Panc1 (cell line): ENCODE results near the gene TRAF2. TPM values are rescaled to one million over a fixed set of nuclear protein-coding genes. Genes with fewer than 3 reads are reported as not detected.

Experiments
- ATAC-seq: fragments of 200-7000 bp; cut with Tn5 transposase; 2 replicates; pipeline ENCODE4 v1.9.1; 2020; ENCODE audit warnings: mild to moderate bottlenecking, moderate library complexity
- BruUV-seq: library from RNA; stranded (reverse); fragments of 400-500 nt; replicated peaks from 2 replicates; lab custom pipeline; 2021; lab: Mats Ljungman, UMichigan
- CTCF ChIA-PET: fragments of 300-600 bp; sonication (Branson Sonifier 250); formaldehyde crosslinking; loops from one replicate; lab custom pipeline; 2022; ENCODE audit warnings: antibody characterized with exemption; lab: Charles Lee
- POLR2A ChIA-PET: fragments of 300-600 bp; sonication (Branson Sonifier 250); formaldehyde crosslinking; loops from one replicate; lab custom pipeline; 2022; ENCODE audit warnings: antibody characterized with exemption; lab: Charles Lee
- DNase-seq: peaks from one replicate; pipeline ENCODE4 v3.0.0-alpha.2; 2010; ENCODE audit warnings: low read depth, low spot score
- H3K27ac ChIP-seq: 2 replicates; pipeline ENCODE4 v1.5.1; 2011; ENCODE audit warnings: mild to moderate bottlenecking, low read length, inconsistent platforms
- H3K27me3 ChIP-seq: fragments of 200-500 bp; sonication (Bioruptor generic); 2 replicates; pipeline ENCODE4 v1.6.0; 2014; ENCODE audit warnings: low read length, inconsistent platforms; ENCODE audit not compliant: control insufficient read depth, insufficient read depth
- H3K36me3 ChIP-seq: fragments of 200-500 bp; sonication (Bioruptor generic); 2 replicates; pipeline ENCODE4 v1.5.1; 2014; ENCODE audit warnings: inconsistent platforms, mild to moderate bottlenecking, low read length, moderate library complexity; ENCODE audit not compliant: control insufficient read depth, insufficient read depth
- H3K4me1 ChIP-seq: 2 replicates; pipeline ENCODE4 v1.5.1; 2011; ENCODE audit warnings: inconsistent platforms, mild to moderate bottlenecking, low read length, moderate library complexity; ENCODE audit not compliant: control insufficient read depth, insufficient read depth
- H3K4me3 ChIP-seq, 2 experiments: 2 replicates each; pipeline ENCODE4 v1.5.1; 2011 to 2012; ENCODE audit warnings: low read depth in 2 of 2, low read length in 2 of 2, mild to moderate bottlenecking in 2 of 2, inconsistent platforms in 1 of 2, moderate library complexity in 1 of 2
- H3K9me3 ChIP-seq: fragments of 200-500 bp; sonication (Bioruptor generic); 2 replicates; pipeline ENCODE4 v1.5.1; 2014; ENCODE audit warnings: low read depth, mild to moderate bottlenecking, inconsistent platforms, low read length, moderate library complexity; ENCODE audit not compliant: control insufficient read depth, insufficient read depth
- CTCF ChIP-seq: fragments of 450-650 bp; IDR thresholded peaks from 2 replicates; pipeline ENCODE4 v1.5.1; 2017; ENCODE audit warnings: mild to moderate bottlenecking
- POLR2AphosphoS5 ChIP-seq: IDR thresholded peaks from 2 replicates; pipeline ENCODE4 v1.6.1; 2012; ENCODE audit warnings: mild to moderate bottlenecking, low read depth, low read length, moderate library complexity
- REST ChIP-seq, 2 experiments: IDR thresholded peaks; 2 replicates each; pipeline ENCODE4 v1.6.1; 2011 to 2012; ENCODE audit warnings: low read depth in 2 of 2, control low read depth in 1 of 2, low read length in 1 of 2, mild to moderate bottlenecking in 1 of 2, moderate library complexity in 1 of 2; ENCODE audit not compliant: insufficient read depth in 1 of 2
- SIN3A ChIP-seq: IDR thresholded peaks from 2 replicates; pipeline ENCODE4 v1.6.1; 2012; ENCODE audit warnings: low read depth, mild to moderate bottlenecking, low read length, moderate library complexity, borderline replicate concordance; ENCODE audit not compliant: insufficient read depth
- TCF7L2 ChIP-seq: IDR thresholded peaks from 2 replicates; pipeline ENCODE4 v1.6.1; 2011; ENCODE audit warnings: mild to moderate bottlenecking, low read depth, low read length, inconsistent platforms
- in situ Hi-C: cut with HindIII; loops from 2 replicates; pipeline ENCODE4 v1.10.0; 2016; ENCODE audit warnings: low sequenced_read_pairs, low pct_unique_long_range_greater_than_20kb
- intact Hi-C: fragments of 100-400 bp; cut with micrococcal nuclease; formaldehyde crosslinking; loops from one replicate; pipeline ENCODE4 v1.10.0; 2022; ENCODE audit not compliant: unreplicated experiment
- total RNA-seq: library from RNA; stranded (reverse); gene quantifications from one replicate; pipeline ENCODE4 v1.2.1, GENCODE V29; 2021; ENCODE audit not compliant: unreplicated experiment

The TRAF2 gene
- total RNA-seq, 1 experiment from 2014 or later = 48.7 TPM

DNA sequence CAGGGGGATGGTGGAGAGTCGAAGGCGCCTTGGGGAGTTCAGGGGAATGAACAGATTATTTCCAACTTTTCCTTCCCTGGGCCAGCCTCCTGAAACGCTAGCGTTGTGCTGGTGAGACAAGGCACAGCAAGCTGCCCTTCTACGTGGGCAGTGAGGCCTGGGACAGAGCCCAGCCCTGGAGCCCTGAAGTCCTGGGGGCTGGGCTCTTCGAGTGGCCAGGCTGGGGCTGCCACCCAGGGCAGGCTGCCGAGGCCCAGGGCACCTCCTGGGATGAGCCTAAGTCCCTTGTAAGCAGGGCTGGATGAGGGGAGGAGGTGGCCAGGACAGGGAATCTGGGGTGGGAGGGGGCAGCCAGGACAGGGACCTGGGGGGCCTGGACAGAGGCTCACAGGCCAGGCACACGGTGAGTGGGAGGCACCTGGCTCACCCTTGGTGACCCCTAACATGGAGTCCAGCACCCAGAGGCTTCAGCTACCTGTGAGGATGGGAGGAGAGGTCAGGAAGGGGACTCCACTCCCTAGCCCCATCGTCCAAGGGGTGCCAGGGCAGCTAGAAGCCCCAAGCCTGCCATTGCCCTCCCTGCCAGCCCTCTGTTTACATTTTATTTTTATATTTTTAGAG is 64.5 kb downstream of the TRAF2 start:
- Histone ChIP-seq H3K36me3 (no peaks in the 10 kb centered on the region; the same call in 1 of the 2 replicates), H3K27me3 (no peaks in the 10 kb centered on the region), H3K4me3 (peak overlapping the region; percentile 48 to 63), H3K4me1 (peaks cover 25% of the 10 kb centered on the region), H3K27ac (peak overlapping the region; percentile 87), H3K9me3 (no peaks in the 10 kb centered on the region)
- no TSS peak for BruUV-seq
- TF ChIP-seq TCF7L2 (no peak), POLR2AphosphoS5 (no peak), CTCF (no peak), REST (IDR thresholded peaks at IDR 0.05; ENCODE audit: insufficient read depth in 1 of 2, low read depth in 2 of 2, low read length in 1 of 2) (no peak), SIN3A (no peak)
- DNase-seq (no peak), ATAC-seq (peak; percentile 17)
- intact Hi-C loops = no loop called here
- in situ Hi-C loops = no loop called here
- POLR2A ChIA-PET = interaction anchor here (0.5 kb wide), 1 partner anchor 111 kb away, joined by 4 read pairs; no protein-coding TSS in a partner anchor
- CTCF ChIA-PET = interaction anchor here (0.6 kb wide), 1 partner anchor 14 kb away, joined by 6 read pairs; no protein-coding TSS in a partner anchor

- H3K4me3 ChIP-seq = no peak within 1 kb of the TSS
- no peaks in the 10 kb centered on the region for H3K9me3 ChIP-seq
- in situ Hi-C loops = no loop called here
- ATAC-seq (no peak), DNase-seq (no peak)
- peaks cover 18% of the 10 kb centered on the region for H3K4me1 ChIP-seq
- ChIA-PET POLR2A (interaction anchor here (0.5 kb wide), 1 partner anchor 112 kb away, joined by 4 read pairs; no protein-coding TSS in a partner anchor), CTCF (interaction anchor here (0.6 kb wide), 1 partner anchor 13 kb away, joined by 8 read pairs; no protein-coding TSS in a partner anchor)
- H3K27me3 ChIP-seq = no peaks in the 10 kb centered on the region
- H3K27ac ChIP-seq = no peak within 1 kb of the TSS; the same call in 1 of the 2 replicates
- H3K36me3 ChIP-seq = no peaks in the 10 kb centered on the region; the same call in 1 of the 2 replicates
- intact Hi-C loops = no loop called here
- no peak for TF ChIP-seq SIN3A
- no peak for TF ChIP-seq POLR2AphosphoS5
- TF ChIP-seq REST (IDR thresholded peaks at IDR 0.05; ENCODE audit: insufficient read depth in 1 of 2, low read depth in 2 of 2, low read length in 1 of 2) = no peak
- no peak for TF ChIP-seq TCF7L2
- no peak for TF ChIP-seq CTCF
- BruUV-seq = no TSS peak
Observed at GRCh38 chr9:136951541-136952320, 65.4 kb downstream of the TRAF2 start, which contains the start of gene LCN12. TSS of gene LCN12 (plus strand) at chr9:136952273. CDS start at chr9:136952328, 55 bp downstream.
